Fibroblast of lung (primary cell): ENCODE measurements around the gene MUC6. TPM values are rescaled to one million over a fixed set of nuclear protein-coding genes. Genes with fewer than 3 reads are reported as not detected.

Experiments used
- DNase-seq, 2 donors: peaks; one replicate each; pipeline versions ENCODE4 v3.0.0 to v3.0.0-alpha.2; 2010; ENCODE audit warnings: low read depth in 2 of 2
- H2AFZ ChIP-seq: 2 replicates; pipeline ENCODE4 v1.5.1; 2012; ENCODE audit warnings: low read length, control low read depth, inconsistent platforms
- H3K27ac ChIP-seq: 2 replicates; pipeline ENCODE4 v1.5.1; 2011; ENCODE audit warnings: low read length, control low read depth; ENCODE audit not compliant: insufficient read depth
- H3K27me3 ChIP-seq: 2 replicates; pipeline ENCODE4 v1.5.1; 2011; ENCODE audit warnings: mild to moderate bottlenecking, low read length; ENCODE audit not compliant: control insufficient read depth, insufficient read depth
- H3K36me3 ChIP-seq: 2 replicates; pipeline ENCODE4 v1.5.1; 2011; ENCODE audit warnings: low read length; ENCODE audit not compliant: control insufficient read depth, insufficient read depth
- H3K4me1 ChIP-seq: 2 replicates; pipeline ENCODE4 v1.5.1; 2011; ENCODE audit warnings: low read length; ENCODE audit not compliant: control insufficient read depth, insufficient read depth; ENCODE audit errors: extremely low read depth
- H3K4me2 ChIP-seq: 2 replicates; pipeline ENCODE4 v1.5.1; 2011; ENCODE audit warnings: low read length, control low read depth; ENCODE audit not compliant: insufficient read depth; ENCODE audit errors: extremely low read depth
- H3K4me3 ChIP-seq, 4 experiments: fragments of 200-600 bp in 1 of 4; sonication (generic) in 1 of 4; replicated peaks in 1 of 4; 2 replicates each; pipeline ENCODE4 v1.5.1; 2011 to 2016; ENCODE audit warnings: low read length in 4 of 4, low read depth in 3 of 4, mild to moderate bottlenecking in 3 of 4, control low read depth in 2 of 4, inconsistent platforms in 1 of 4, mixed read lengths in 1 of 4; ENCODE audit not compliant: insufficient read depth in 1 of 4; ENCODE audit errors: control extremely low read depth in 1 of 4
- H3K79me2 ChIP-seq: 2 replicates; pipeline ENCODE4 v1.5.1; 2012; ENCODE audit warnings: mild to moderate bottlenecking, low read length, inconsistent platforms; ENCODE audit not compliant: control insufficient read depth, insufficient read depth
- H3K9ac ChIP-seq: 2 replicates; pipeline ENCODE4 v1.5.1; 2011; ENCODE audit warnings: mild to moderate bottlenecking, low read length, control low read depth; ENCODE audit not compliant: insufficient read depth
- H3K9me3 ChIP-seq: 2 replicates; pipeline ENCODE4 v1.5.1; 2012; ENCODE audit warnings: low read depth, low read length; ENCODE audit not compliant: control insufficient read depth, insufficient read depth
- H4K20me1 ChIP-seq: 2 replicates; pipeline ENCODE4 v1.5.1; 2011; ENCODE audit warnings: low read length; ENCODE audit not compliant: control insufficient read depth, insufficient read depth; ENCODE audit errors: extremely low read depth
- CTCF ChIP-seq, 2 donors: IDR thresholded peaks in 1 of 2; conservative IDR thresholded peaks in 1 of 2; 1 replicate in 1 of 2; 2 replicates in 1 of 2; pipeline ENCODE4 v1.5.1; 2011 to 2012; ENCODE audit warnings: low read length in 2 of 2, control low read depth in 1 of 2, inconsistent platforms in 1 of 2, low read depth in 1 of 2, mild to moderate bottlenecking in 1 of 2
- EZH2 ChIP-seq: IDR thresholded peaks from 2 replicates; pipeline ENCODE4 v1.5.1; 2012; ENCODE audit warnings: low read length, control low read depth, mild to moderate bottlenecking; ENCODE audit errors: missing control alignments
- polyA minus RNA-seq: library from RNA; depleted of rRNA, polyadenylated mRNA; stranded (reverse); fragments of >200 nt; gene quantifications from 2 replicates; pipeline ENCODE4 v1.2.3, GENCODE V29; 2011; ENCODE audit warnings: low replicate concordance
- polyA plus RNA-seq, 2 donors: library from polyadenylated mRNA; depleted of rRNA in 1 of 2; stranded (reverse) in 1 of 2; unstranded in 1 of 2; fragments of >200 nt; gene quantifications; 2 replicates each; pipeline ENCODE4 v1.2.1, GENCODE V29; 2011 to 2012; ENCODE audit warnings: missing spikeins in 1 of 2
- total RNA-seq: library from RNA; depleted of rRNA; stranded (reverse); fragments of >200 nt; gene quantifications from 2 replicates; pipeline ENCODE4 v1.2.1, GENCODE V29; 2014

The MUC6 gene
- not detected in 2 replicates for total RNA-seq
- polyA plus RNA-seq, result not detected in 2 replicates
- not detected in 2 replicates for polyA plus RNA-seq (2012)
- polyA minus RNA-seq, result not detected in 2 replicates

- H3K9me3 ChIP-seq, result no peaks in the 10 kb centered on the region
- no peak for TF ChIP-seq CTCF (conservative IDR thresholded peaks at IDR 0.05 in 1 of 2, IDR thresholded peaks at IDR 0.05 in 1 of 2; ENCODE audit: low read depth in 1 of 2, low read length in 2 of 2)
- TF ChIP-seq EZH2, result no peak
- no peak within 1 kb of the TSS for H3K4me3 ChIP-seq
- no peak within 1 kb of the TSS for H3K4me2 ChIP-seq
- no peak within 1 kb of the TSS for H3K27ac ChIP-seq
- no peak for DNase-seq
- H2AFZ ChIP-seq, result no peak within 1 kb of the TSS
- H3K79me2 ChIP-seq, result no peaks in the 10 kb centered on the region
- H3K27me3 ChIP-seq, result no peaks in the 10 kb centered on the region
- no peaks in the 10 kb centered on the region for H3K36me3 ChIP-seq
- H3K4me1 ChIP-seq, result no peaks in the 10 kb centered on the region
- no peaks in the 10 kb centered on the region for H4K20me1 ChIP-seq
- H3K9ac ChIP-seq, result no peak within 1 kb of the TSS
These were observed at the start of gene MUC6 for GRCh38 chr11:1036303-1036923. Gene MUC6 (minus strand): TSS chr11:1036718. CDS start chr11:1036655, 63 bp downstream.

GRCh38 chr11:1085440-1086170 is 49.1 kb upstream of the MUC6 start:
- H3K4me2 ChIP-seq, result no peak overlapping the region
- H4K20me1 ChIP-seq, result no peaks in the 10 kb centered on the region
- DNase-seq, result no peak
- H3K4me3 ChIP-seq, result no peak overlapping the region
- TF ChIP-seq EZH2, result no peak
- TF ChIP-seq CTCF (conservative IDR thresholded peaks at IDR 0.05 in 1 of 2, IDR thresholded peaks at IDR 0.05 in 1 of 2; ENCODE audit: low read depth in 1 of 2, low read length in 2 of 2), result no peak
- no peaks in the 10 kb centered on the region for H3K36me3 ChIP-seq
- no peak overlapping the region for H3K9ac ChIP-seq
- H3K4me1 ChIP-seq, result no peaks in the 10 kb centered on the region
- H3K79me2 ChIP-seq, result no peaks in the 10 kb centered on the region
- H2AFZ ChIP-seq, result no peak overlapping the region
- H3K9me3 ChIP-seq, result no peaks in the 10 kb centered on the region
- H3K27ac ChIP-seq, result no peak overlapping the region
- no peaks in the 10 kb centered on the region for H3K27me3 ChIP-seq

GRCh38 chr11:1084561-1085439 is 48.3 kb upstream of the MUC6 start:
- H3K4me3 ChIP-seq, result no peak overlapping the region
- DNase-seq, result no peak
- H3K4me1 ChIP-seq, result no peaks in the 10 kb centered on the region
- H3K27ac ChIP-seq, result no peak overlapping the region
- H3K9me3 ChIP-seq, result no peaks in the 10 kb centered on the region
- H3K36me3 ChIP-seq, result no peaks in the 10 kb centered on the region
- H3K9ac ChIP-seq, result no peak overlapping the region
- H3K27me3 ChIP-seq, result no peaks in the 10 kb centered on the region
- no peak for TF ChIP-seq EZH2
- TF ChIP-seq CTCF (conservative IDR thresholded peaks at IDR 0.05 in 1 of 2, IDR thresholded peaks at IDR 0.05 in 1 of 2; ENCODE audit: low read depth in 1 of 2, low read length in 2 of 2), result no peak
- H4K20me1 ChIP-seq, result no peaks in the 10 kb centered on the region
- H3K79me2 ChIP-seq, result no peaks in the 10 kb centered on the region
- no peak overlapping the region for H2AFZ ChIP-seq
- no peak overlapping the region for H3K4me2 ChIP-seq
